DMS153 treated with DMSO at 0.1 percent for 48 hours (cell line): Measurements from ENCODE around the gene PIK3C3.
"Not testable (repeated sequence)": the region's sequence is repeated elsewhere in the genome, so short reads cannot be mapped to it uniquely, and the experiment has no call there.

ENCODE experiments used
- DNase-seq: peaks from one replicate; lab custom pipeline; 2025; ENCODE audit not compliant: unreplicated experiment; lab: John Stamatoyannopoulos, UW

The PIK3C3 gene

GRCh38 chr18:42069036-42069435 lies 114.0 kb downstream of the PIK3C3 start:
- DNase-seq = no peak

- no peak for DNase-seq
These were observed 117.4 kb downstream of the PIK3C3 start for GRCh38 chr18:42072407-42072806.

- no peak for DNase-seq
These were observed 119.7 kb downstream of the PIK3C3 start for GRCh38 chr18:42074704-42075103.

GRCh38 chr18:42078711-42079110 lies 123.7 kb downstream of the PIK3C3 start:
- DNase-seq = no peak

- DNase-seq = no peak
These were observed 125.3 kb downstream of the PIK3C3 start for GRCh38 chr18:42080340-42080739.

- no peak for DNase-seq
These were observed 127.6 kb downstream of the PIK3C3 start for GRCh38 chr18:42082415-42083234.

GRCh38 chr18:42086288-42086687 lies 131.3 kb downstream of the PIK3C3 start:
- DNase-seq = no peak

- DNase-seq = no peak
These were observed 132.2 kb downstream of the PIK3C3 start for GRCh38 chr18:42087235-42087634.

GRCh38 chr18:42087876-42088275 lies 132.8 kb downstream of the PIK3C3 start:
- no peak for DNase-seq

- no peak for DNase-seq
These were observed 137.8 kb downstream of the PIK3C3 start for GRCh38 chr18:42092848-42093247.

- no peak for DNase-seq
These were observed 139.8 kb downstream of the PIK3C3 start for GRCh38 chr18:42094875-42095274.

GRCh38 chr18:42095732-42096377 lies 140.8 kb downstream of the PIK3C3 start:
- no peak for DNase-seq

GRCh38 chr18:42100248-42100647 lies 145.2 kb downstream of the PIK3C3 start:
- DNase-seq = no peak

GRCh38 chr18:42100911-42101310 lies 145.9 kb downstream of the PIK3C3 start:
- no peak for DNase-seq

GRCh38 chr18:42105394-42105793 lies 150.4 kb downstream of the PIK3C3 start:
- no peak for DNase-seq

- DNase-seq = no peak
These were observed 151.8 kb downstream of the PIK3C3 start for GRCh38 chr18:42106784-42107183.

GRCh38 chr18:42107287-42107686 lies 152.3 kb downstream of the PIK3C3 start:
- DNase-seq = no peak

GRCh38 chr18:42107691-42108450 lies 152.8 kb downstream of the PIK3C3 start:
- no peak for DNase-seq

GRCh38 chr18:42112147-42112546 lies 157.1 kb downstream of the PIK3C3 start:
- not testable (repeated sequence) for DNase-seq

GRCh38 chr18:42112657-42113420 lies 157.8 kb downstream of the PIK3C3 start:
- no peak for DNase-seq
